Measurements from ENCODE around the gene CAD.

Gene CAD

DNA sequence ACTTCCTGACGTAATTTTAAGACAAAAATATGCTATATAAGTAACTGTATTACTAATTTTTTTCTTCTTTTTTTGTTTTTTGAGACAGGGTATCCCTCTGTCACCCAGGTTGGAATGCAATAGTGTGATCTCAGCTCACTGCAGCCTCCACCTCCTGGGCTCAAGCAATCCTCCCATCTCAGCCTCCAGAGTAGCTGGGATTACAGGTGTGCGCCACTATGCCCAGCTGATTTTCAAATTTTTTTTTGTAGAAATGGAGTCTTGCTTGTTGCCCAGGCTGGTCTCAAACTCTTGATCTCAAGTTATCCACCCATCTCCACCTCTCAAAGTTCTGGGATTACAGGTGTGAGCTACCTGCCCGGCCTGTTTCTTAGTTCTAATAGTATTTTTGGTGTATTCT lies 38.7 kb upstream of the CAD start:
- H3K27ac ChIP-seq = no peak overlapping the region
- TF ChIP-seq, protein P1, sequence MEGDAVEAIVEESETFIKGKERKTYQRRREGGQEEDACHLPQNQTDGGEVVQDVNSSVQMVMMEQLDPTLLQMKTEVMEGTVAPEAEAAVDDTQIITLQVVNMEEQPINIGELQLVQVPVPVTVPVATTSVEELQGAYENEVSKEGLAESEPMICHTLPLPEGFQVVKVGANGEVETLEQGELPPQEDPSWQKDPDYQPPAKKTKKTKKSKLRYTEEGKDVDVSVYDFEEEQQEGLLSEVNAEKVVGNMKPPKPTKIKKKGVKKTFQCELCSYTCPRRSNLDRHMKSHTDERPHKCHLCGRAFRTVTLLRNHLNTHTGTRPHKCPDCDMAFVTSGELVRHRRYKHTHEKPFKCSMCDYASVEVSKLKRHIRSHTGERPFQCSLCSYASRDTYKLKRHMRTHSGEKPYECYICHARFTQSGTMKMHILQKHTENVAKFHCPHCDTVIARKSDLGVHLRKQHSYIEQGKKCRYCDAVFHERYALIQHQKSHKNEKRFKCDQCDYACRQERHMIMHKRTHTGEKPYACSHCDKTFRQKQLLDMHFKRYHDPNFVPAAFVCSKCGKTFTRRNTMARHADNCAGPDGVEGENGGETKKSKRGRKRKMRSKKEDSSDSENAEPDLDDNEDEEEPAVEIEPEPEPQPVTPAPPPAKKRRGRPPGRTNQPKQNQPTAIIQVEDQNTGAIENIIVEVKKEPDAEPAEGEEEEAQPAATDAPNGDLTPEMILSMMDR (conservative IDR thresholded peaks at IDR 0.05) = no peak

DNA sequence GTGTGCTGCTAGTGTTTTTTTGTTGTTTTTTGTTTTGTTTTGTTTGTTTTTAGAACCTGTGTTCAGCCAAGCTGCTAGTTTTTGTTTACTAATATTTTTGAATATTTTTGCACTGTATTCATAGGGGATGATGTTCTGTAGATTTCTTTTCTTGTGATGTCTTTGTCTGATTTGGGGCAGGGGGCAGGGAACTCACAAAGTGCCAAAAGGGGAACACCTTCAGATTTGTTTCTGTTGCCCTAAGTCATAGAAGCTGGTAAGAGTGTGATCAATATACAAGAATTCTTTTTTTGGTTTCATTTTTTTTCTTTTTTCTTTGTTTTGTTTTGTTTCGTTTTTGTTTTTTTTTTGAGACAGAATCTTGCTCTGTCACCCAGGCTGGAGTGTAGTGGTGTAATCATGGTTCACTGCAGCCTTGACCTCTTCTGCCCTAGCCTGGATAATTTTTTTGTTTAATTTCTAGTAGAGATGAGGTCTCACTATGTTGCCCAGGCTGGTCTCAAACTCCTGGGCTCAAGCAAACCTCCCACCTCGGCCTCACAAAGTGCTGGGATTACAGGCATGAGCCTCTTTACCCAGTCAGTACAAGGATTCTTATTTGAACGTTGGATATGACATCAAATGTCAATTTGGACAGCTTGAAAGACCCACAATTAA lies 37.7 kb upstream of the CAD start:
- TF ChIP-seq, protein P1 (conservative IDR thresholded peaks at IDR 0.05) = no peak
- no peak overlapping the region for H3K27ac ChIP-seq

DNA sequence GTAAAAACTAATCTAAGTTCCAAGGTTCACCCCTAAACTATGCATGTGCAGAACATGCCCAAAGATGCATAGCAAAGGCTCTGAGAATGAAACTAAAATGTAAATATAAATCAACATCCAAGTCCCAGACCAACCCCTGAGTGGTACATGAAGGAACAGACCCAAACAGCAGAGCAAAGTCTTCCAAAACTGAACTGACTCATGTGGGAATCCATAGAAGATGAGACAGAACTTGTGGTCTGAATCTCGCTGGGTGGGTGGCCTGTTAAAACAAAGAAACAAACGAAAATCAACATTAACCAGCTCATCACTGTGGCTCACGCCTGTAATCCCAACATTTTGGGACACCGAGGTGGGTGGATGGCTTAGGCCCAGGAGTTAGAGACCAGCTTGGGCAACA lies 34.8 kb upstream of the CAD start:
- H3K27ac ChIP-seq = no peak overlapping the region

DNA sequence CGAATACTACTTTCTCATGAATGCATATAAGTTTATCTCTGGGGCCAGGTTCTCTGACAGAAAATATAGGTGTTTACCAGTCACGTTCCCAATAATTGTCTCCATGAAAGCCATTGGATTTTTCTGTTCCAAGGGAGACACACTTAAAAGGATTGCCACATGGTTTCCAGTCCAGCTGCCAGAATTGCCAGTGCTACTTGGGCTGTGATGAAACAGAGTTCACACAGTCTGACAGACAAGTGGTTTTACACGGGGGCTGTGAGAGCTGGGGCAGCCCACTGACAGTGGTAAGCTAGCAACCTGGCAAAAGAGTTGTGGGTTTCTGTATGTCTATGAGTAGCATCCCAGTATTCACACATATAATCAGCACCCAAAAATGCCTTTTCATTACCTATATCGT lies 33.1 kb upstream of the CAD start:
- TF ChIP-seq, protein P1 (conservative IDR thresholded peaks at IDR 0.05) = no peak
- no peak overlapping the region for H3K27ac ChIP-seq

More for the DNA sequence above, 34.8 kb upstream of the CAD start:
- TF ChIP-seq, protein P1 (conservative IDR thresholded peaks at IDR 0.05) = no peak

DNA sequence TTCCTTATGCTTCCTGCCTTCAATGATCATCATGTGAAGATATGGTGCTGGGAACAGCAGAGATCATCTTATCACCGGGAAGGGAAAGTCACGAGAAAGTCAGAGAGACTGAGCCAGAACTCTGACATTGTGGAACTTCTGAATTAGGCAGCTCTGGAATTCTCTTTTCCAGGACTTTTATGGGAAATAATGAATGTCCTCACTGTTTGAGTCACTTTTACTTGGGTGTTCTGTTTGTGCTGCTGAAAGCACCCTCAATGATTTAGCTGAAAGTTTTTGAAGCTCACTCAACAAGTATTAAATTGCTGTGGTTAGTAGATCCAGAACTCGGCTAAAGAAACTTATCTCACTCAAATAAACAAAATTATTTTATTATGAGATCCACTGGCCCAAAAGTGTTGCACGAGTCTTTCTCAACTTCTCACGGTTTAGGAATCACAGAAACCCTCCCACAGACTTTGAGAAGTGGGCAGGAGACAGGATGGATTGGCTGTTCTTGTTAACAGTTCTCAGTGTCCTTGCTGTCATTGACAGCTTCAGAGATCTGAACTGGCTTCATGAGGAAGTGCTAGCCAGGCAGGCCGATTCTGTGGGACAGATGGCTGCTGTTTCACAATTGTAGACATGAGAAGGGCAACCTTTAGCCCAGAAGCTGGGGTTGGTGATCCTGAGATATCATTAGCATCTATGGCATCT lies 31.7 kb upstream of the CAD start:
- H3K27ac ChIP-seq = no peak overlapping the region
- TF ChIP-seq, protein P1 (conservative IDR thresholded peaks at IDR 0.05) = no peak

DNA sequence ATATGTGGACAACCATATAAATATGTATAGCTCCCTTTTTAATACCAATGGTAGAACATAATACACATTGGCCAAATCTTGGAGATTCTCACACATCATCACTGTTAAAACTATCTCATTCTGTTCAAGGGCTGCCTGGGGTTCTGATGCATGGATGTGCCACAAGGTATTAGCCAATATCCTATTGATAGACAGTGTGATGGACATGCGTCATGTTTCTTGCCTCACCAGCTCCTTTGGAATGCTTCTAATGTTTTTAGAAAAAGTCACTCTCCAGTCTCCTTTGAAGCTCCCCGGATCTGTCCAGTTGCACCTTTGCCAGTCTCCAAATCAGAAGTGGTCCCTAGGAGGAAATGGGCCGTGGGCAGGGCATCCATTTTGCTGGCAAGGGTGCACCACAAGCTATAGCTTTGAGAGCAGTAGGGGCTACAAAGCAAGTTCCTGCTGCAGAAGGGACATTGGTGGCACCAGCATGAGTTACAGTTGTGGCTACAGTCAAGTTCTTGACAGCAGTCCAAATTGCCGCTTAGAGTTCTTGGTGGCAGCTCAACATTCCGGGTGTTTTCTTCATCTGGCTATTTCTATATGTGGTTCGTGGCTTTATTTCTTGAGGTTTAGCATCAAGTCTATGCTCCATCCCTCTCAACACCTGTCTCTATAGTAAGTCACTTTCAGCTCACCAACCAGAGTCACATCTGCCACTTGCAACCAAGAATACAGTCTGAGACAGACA lies 30.4 kb upstream of the CAD start:
- no peak overlapping the region for H3K27ac ChIP-seq

DNA sequence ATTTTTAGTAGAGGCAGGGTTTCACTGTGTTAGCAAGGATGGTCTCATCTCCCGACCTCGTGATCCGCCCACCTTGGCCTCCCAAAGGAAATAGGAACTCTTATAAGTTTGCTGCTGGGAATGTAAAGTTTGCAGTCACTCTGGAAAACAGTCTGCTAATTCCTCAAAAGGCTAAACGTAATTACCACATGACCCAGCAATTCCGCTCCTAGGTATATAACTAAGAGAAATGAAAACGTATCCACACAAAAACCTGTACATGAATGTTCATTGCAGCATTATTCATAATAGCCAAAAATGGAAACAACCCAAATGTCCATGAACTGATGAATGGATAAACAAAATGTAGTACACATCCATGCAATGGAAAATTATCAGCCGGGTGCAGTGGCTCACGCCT lies 27.2 kb upstream of the CAD start:
- no peak overlapping the region for H3K27ac ChIP-seq
- TF ChIP-seq, protein P1 (conservative IDR thresholded peaks at IDR 0.05) = no peak

More for the DNA sequence above, 30.4 kb upstream of the CAD start:
- TF ChIP-seq, protein P1 (conservative IDR thresholded peaks at IDR 0.05) = no peak

Measured in VCaP (cell line).